GM18870 (cell line): ENCODE measurements around the gene TMEM43.
"Not testable (repeated sequence)": the region's sequence is repeated elsewhere in the genome, so short reads cannot be mapped to it uniquely, and the experiment has no call there.

Experiments
- ATAC-seq: cut with Tn5 transposase; IDR thresholded peaks from one replicate; pipeline ENCODE4 v1.9.1; 2021; ENCODE audit warnings: moderate library complexity; ENCODE audit not compliant: unreplicated experiment

TMEM43 gene

DNA sequence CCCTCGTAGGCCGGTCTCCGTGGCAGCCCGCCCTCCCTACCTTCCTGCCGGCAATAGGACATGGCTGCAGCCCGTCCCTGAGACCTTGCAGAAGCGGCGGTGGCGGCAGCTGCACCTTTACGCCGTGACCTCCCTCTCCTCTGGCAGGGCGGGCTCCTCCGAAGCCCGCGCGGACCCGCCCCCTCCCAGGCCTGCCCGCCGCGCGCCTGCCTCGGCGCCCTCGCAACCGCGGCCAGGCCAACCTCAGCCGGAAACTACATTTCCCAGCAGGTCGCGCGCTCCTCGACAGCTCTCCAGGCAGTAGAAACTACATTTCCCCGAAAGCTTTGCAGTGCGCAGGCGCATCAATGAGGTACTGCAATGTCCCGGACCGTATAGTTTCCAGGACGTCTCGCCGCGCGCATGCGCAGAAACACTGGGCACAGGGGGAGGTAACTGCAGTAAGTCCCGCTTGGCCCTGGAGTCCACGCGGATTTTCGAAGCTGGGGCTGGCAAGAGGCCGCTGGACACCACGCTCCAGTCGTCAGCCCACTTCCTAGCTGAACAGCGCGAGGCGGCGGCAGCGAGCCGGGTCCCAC, at the start of gene TMEM43, which contains the start of gene CHCHD4:
Gene TMEM43, plus strand, starts transcription at position 438 of the 578 bp plus-strand sequence. CDS start 142 bp downstream, outside the sequence.
Gene CHCHD4, minus strand, starts transcription at position 256 of the 578 bp plus-strand sequence. Its CDS starts 194 bp downstream, at position 62.
- peak; percentile 88 for ATAC-seq

- not testable (repeated sequence) for ATAC-seq
Observed at GRCh38 chr3:14075233-14075632, 49.6 kb upstream of the TMEM43 start.

GRCh38 chr3:14077310-14077709, 47.5 kb upstream of the TMEM43 start:
- no peak for ATAC-seq

- no peak for ATAC-seq
Observed at GRCh38 chr3:14082108-14082657, 42.7 kb upstream of the TMEM43 start.

- not testable (repeated sequence) for ATAC-seq
Observed at GRCh38 chr3:14087461-14087860, 37.4 kb upstream of the TMEM43 start.

DNA sequence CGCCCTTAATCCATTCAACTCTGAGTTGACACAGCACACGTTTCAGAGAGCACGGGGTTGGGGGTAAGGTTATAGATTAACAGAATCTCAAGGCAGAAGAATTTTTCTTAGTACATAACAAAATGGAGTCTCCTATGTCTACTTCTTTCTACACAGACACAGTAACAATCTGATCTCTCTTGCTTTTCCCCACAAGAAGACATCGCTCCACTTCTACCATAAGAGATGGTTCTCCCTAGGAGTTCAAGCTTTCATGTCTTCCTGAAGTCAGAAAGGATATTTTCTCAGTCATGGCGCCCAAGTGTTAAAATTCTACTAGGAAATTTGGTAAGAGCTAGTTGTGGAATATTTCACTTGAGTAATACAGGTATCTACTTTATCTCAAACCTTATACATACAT, 32.9 kb upstream of the TMEM43 start:
- ATAC-seq: not testable (repeated sequence)

- no peak for ATAC-seq
Observed at GRCh38 chr3:14092464-14092863, 32.4 kb upstream of the TMEM43 start.

DNA sequence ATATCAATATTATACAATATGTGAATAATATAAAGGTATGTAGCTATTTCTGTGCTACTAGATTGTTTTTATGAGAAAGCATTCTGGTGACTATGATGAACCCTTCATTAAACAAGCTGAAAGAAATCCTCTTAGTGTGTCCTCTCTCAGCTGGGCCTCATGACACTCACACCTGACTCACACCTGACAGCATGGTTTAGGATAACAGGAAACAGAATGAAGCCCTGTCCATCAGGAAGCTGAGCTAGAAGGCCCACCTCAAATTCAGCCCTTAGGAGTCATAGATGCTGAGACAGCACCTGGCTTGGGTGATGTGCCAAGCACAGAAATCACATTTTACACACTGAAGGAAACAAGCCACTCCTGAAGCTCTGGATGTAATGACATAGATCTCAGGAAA, 31.0 kb upstream of the TMEM43 start:
- no peak for ATAC-seq

DNA sequence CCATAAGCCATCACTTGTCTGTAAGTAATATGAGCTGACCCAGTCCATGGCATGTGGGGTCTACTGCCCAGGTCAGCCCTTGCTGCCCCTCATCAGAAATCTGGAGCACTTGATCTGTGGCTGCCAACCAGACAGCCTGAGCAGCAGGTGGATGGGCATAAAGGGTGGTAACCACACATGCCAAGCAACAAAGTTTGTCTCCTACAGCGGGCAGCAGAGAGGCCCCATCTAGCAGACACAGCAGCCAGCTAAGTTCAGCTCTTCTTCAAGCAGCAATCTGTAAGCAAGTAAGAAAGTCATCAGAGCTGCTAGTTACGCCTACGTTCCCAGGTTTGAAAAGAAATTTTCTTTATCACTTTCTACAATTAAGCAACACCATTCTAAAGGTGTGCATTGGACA, 28.1 kb upstream of the TMEM43 start:
- no peak for ATAC-seq

DNA sequence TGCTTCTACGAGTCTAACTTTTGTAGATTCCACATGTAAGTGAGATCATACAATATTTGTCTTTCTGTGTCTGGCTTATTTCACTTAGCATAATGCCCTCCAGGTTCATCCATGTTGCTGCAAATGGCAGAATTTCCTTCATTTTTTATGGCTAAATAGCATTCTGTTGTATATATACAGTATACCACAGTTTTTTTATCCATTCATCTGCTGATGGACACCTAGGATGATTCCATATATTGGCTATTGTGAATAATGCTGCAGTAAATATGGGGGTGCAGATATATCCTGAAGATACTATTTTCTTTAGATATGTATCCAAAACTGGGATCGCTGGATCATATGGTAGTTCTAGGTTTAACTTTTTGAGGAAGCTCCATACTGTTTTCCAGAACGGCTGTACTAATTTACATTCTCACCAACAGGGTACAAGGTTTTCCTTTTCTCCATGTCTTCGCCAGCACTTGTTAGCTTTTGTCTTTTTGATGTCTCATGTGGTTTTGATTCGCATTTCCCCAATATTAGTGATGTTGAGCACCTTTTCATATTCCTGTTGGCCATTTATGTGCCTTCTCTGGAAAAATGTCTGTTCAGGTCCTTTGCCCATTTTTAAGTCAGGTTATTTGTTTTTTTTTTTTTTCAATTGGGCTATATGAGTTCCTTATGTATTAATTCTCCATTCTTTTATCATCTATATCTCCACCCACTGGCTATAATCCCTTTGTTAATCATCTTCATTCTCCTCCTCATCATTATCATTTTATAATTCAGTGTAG, 27.0 kb upstream of the TMEM43 start:
- ATAC-seq: no peak

GRCh38 chr3:14109821-14110220, 15.0 kb upstream of the TMEM43 start:
- ATAC-seq: not testable (repeated sequence)

DNA sequence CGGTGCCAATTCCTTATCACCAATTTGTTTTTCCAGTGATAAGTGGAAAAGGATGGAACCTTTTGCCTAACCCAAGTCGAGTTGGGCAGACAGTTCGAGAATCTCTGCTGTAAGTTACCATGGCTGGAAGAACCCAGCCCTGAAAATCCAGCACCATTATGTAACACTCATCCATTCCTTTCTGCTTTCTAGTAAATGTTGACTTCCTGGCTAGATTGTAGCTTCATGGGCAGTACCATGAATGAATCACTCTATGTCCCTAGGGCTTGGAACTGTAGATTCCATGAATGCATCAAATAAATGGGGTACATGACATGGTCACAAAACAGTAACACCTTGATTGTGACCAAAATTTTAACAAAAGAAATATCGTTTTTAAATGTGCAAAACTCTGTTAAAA, 14.2 kb upstream of the TMEM43 start:
- no peak for ATAC-seq

GRCh38 chr3:14113965-14114635, 10.8 kb upstream of the TMEM43 start:
- no peak for ATAC-seq

DNA sequence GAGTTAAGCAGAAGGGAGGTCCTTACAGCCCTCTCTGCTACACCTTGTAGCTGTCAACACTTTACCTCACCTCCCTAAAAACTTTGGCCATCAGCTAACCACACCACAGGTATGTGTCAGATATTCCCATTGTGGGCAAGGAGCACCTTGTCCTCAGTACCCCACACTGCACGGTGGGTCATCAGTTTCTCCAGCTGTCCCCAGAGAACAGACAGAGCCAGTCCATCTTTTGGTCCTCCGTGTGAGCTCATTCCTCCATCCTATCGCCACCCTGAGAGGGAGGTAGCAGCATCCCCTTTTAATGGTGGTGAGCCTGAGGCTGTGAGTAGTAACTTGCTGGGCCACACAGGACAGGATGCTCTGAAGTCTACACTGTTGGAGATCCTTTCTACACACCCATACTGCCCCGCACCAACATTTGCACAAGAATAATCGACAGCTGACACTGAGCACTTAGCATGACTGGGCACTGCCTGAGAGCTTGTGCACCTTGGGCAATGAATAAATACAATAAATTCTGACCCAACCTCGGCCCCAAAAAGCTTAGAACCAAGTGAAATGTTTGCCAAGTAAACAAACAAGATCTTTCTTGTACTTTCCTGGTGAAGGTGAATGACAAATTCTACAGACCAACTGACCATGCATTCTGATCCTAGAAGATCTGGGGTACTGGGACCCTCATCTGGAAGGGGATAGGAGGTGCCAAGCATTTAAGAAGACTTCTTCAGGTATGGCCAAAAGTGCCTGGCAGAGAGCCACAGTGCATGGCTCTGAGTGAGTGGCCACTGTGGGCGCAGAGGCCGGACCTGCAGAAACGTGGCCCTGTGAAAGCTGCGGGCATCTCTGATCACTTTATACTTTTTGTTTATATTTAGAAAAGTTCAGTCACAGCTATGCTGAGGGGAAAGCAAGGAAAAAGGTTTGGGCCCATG, 7.1 kb upstream of the TMEM43 start:
- ATAC-seq: no peak

DNA sequence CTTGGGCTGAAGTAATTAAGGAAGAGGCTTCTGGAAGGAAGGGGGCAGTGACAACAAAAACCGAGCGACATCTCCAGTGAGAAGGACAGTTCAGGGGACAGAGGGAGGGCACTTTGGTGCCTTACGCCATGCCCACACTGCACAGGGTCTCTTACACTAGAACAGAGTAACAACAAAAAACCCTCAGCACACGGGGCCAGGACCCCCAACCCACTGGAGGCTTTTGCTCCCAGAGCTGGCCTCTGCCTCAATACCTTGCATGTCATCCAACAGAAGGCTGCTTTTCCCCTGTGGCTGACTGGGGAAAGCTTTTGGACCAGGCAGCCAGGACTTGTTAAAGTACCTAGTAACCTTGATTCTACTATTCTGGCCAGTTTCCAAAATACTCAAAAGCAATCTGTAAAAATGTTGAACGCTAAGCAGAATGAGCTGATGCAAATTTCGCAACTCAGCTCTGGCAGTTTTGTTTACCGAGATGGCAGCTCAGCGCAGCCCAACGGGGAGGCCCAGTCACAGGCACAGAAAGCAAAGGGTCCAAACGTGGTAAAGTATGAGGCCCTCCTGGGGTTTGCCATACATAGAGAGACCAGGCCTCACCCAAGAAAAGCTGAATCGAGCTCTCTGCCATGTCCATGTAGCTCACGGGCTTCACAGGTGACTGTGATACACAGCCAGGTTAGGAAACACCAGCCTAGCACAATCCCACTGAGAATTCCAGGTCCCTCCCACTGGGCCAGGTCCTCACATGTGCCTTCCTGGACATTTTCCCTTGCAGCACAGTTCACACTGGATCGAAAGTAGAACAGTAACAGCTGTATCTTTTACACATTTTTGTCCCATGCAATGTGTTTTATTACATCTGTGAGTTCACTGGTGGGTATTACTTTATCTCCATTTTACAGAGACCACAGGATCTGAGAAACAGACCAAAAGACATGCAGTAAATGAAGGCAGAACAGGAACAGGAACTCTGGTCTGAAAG, 6.2 kb upstream of the TMEM43 start:
- no peak for ATAC-seq

DNA sequence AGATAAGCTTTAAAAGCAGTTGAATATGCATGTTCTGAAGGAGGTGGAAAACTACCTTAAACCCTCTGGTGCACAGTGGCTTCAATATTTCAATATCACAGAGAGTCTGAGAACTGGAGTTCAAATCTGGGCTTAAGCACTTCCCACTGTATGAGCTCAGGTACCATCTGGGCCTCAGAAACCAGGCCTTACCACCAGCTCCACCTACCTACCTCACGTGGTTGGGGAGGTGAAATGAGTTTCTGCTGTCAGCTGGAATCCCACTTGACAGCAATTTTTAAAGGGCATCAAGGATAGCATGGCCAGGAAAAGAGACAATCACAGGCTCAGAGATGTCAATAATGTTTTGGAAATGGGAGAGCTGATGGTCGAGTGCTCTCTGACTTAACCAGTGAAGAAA, 5.2 kb upstream of the TMEM43 start:
- no peak for ATAC-seq

GRCh38 chr3:14120111-14120920, 4.5 kb upstream of the TMEM43 start:
- no peak for ATAC-seq

DNA sequence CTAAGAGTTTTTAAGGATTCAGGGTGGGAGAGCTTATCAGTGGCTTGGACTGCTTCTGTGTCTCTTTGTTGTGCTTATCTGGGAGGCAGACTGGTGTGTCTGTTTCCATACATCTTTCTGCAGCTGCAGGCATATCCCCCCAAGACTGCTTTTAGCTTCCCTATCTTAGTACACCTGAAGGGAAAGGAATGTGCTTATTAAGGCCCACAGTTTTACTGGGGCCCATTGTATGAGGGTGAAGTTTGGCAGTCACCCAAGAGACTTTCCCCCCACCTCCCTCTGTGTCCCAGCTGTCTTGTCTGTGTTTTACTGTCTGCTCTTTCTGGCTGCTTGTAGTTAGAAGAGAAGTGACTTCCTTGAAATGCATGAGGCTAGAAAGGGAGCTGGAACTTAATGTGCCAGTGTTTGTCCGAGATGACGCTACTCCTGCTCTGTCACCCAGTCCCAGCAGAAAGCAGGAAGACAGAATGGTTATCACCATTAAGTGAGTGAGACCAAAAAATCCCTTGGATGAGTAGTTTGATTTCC, 3.9 kb upstream of the TMEM43 start:
- not testable (repeated sequence) for ATAC-seq
